Activated B cell treated with CpG ODN at 0.5 μM for 24 hours (primary cell): ENCODE measurements around the gene FRMD3. TPM values are rescaled to one million over a fixed set of nuclear protein-coding genes. Genes with fewer than 3 reads are reported as not detected.

Source experiments
- ATAC-seq: fragments of 200-7000 bp; cut with Tn5 transposase; one replicate; pipeline ENCODE4 v1.10.0; 2021; ENCODE audit warnings: low read depth, mild to moderate bottlenecking, moderate library complexity
- CTCF ChIA-PET: fragments of 350-600 bp; sonication (Branson Sonifier 250); formaldehyde crosslinking; loops from one replicate; lab custom pipeline; 2021; ENCODE audit warnings: antibody characterized with exemption; lab: Charles Lee
- POLR2A ChIA-PET: fragments of 350-600 bp; sonication (Branson Sonifier 250); formaldehyde crosslinking; loops from one replicate; lab custom pipeline; 2021; ENCODE audit warnings: antibody characterized with exemption; lab: Charles Lee
- DNase-seq: peaks from one replicate; pipeline ENCODE4 v3.0.0; 2022
- H3K27ac Mint-ChIP-seq: one replicate; pipeline ENCODE4 v1.8.0; 2020; ENCODE audit warnings: mixed read lengths
- H3K27me3 Mint-ChIP-seq: one replicate; pipeline ENCODE4 v1.8.0; 2021; ENCODE audit warnings: mixed read lengths
- H3K36me3 Mint-ChIP-seq: one replicate; pipeline ENCODE4 v1.8.0; 2021; ENCODE audit warnings: low read depth, mixed read lengths
- H3K4me1 Mint-ChIP-seq: one replicate; pipeline ENCODE4 v1.8.0; 2021; ENCODE audit warnings: mixed read lengths
- H3K4me3 Mint-ChIP-seq: one replicate; pipeline ENCODE4 v1.8.0; 2020; ENCODE audit warnings: mild to moderate bottlenecking, mixed read lengths
- H3K9me3 Mint-ChIP-seq: one replicate; pipeline ENCODE4 v1.8.0; 2020; ENCODE audit warnings: mixed read lengths
- CTCF ChIP-seq: fragments of 200-600 bp; IDR thresholded peaks from one replicate; pipeline ENCODE4 v1.8.0; 2022; ENCODE audit warnings: antibody characterized with exemption, mild to moderate bottlenecking
- intact Hi-C: fragments of 100-400 bp; cut with micrococcal nuclease; formaldehyde crosslinking; loops from one replicate; pipeline ENCODE4 v1.15.1; 2024
- total RNA-seq: library from RNA; stranded (reverse); gene quantifications from 2 replicates; pipeline ENCODE4 v1.2.3, GENCODE V29; 2022

Gene FRMD3
- total RNA-seq, 1 donor from 2014 or later = 0.91 TPM

- intact Hi-C loops = no loop called here
- POLR2A ChIA-PET = no interaction called here
- CTCF ChIA-PET = no interaction called here
- TF ChIP-seq CTCF = no peak
- H3K4me3 Mint-ChIP-seq = no peak overlapping the region
- H3K27ac Mint-ChIP-seq = no peak overlapping the region
- no peaks in the 10 kb centered on the region for H3K4me1 Mint-ChIP-seq
- no peaks in the 10 kb centered on the region for H3K27me3 Mint-ChIP-seq
- ATAC-seq (no peak), DNase-seq (no peak)
- no peaks in the 10 kb centered on the region for H3K36me3 Mint-ChIP-seq
- H3K9me3 Mint-ChIP-seq = no peaks in the 10 kb centered on the region
Observed at GRCh38 chr9:83259558-83259957, 278.6 kb downstream of the FRMD3 start.

DNA sequence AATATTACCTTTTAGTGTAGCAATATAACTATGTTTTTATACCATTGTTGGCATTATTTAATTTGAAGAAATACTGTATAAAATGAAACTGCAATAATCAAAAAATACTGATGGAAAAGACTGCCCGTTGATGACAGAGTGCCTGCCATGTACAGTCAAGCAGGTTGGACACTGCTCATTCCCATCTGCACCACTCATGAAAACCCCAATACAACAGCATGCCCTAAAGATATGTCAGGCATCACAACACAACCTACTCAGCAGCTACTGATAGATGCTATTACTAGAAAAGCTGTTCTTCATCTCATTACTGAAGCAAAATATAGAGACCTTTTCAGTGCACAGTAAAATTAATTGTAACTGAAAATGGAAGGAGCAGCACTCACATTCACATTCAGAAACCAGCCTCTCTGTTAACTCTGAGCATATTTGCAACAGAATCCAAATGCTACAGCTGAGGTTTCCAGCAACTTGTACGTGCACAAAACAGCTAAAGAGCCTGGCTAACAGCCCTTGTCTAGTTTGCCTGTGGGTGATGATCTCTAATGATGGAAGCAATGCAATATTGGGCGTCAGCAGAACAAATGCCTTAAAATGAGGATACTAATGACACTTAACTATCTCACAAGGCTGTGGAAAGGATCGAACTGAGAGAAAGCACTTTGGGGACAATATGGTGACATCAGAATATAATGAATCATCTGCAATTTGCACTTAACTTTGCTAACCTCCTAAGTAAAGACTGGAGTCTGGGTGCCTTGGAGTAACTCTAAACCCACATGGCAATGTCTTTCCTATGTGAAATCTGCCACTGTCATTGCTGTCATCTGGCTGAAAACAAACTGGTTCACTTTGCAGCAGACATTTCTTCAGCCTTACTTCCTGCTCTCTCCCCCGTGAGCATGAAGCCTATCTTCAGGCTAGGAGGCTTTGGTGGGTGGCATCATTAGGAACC lies 280.0 kb downstream of the FRMD3 start:
- no peak for TF ChIP-seq CTCF
- ChIA-PET CTCF (no interaction called here), POLR2A (no interaction called here)
- no peaks in the 10 kb centered on the region for H3K36me3 Mint-ChIP-seq
- H3K27me3 Mint-ChIP-seq = no peaks in the 10 kb centered on the region
- no peak for ATAC-seq
- no peak overlapping the region for H3K4me3 Mint-ChIP-seq
- H3K27ac Mint-ChIP-seq = no peak overlapping the region
- intact Hi-C loops = no loop called here
- H3K9me3 Mint-ChIP-seq = peaks cover under 1% of the 10 kb centered on the region
- no peak for DNase-seq
- no peaks in the 10 kb centered on the region for H3K4me1 Mint-ChIP-seq

DNA sequence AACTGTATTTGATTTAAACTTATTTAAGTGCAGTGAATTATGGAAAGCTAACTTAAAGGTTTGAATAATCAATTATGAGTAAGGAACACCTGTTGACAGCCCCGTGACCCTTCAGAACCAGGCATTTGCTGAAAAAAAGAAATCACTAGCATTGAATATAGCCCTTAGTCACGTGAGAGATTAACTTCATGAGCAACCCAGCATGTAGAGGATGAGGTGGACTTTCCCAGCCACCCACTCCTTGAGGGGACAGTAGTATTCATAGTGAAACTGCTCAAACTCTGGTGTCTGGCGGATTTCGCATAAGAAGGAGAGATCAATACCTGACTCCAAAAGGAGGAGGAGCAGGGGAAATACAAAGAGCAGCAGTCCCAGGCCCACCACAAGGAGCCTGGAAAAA lies 290.5 kb downstream of the FRMD3 start:
- ATAC-seq (no peak), DNase-seq (no peak)
- H3K4me3 Mint-ChIP-seq = no peak overlapping the region
- no peak overlapping the region for H3K27ac Mint-ChIP-seq
- intact Hi-C loops = no loop called here
- no peak for TF ChIP-seq CTCF
- no peaks in the 10 kb centered on the region for H3K36me3 Mint-ChIP-seq
- ChIA-PET POLR2A (no interaction called here), CTCF (no interaction called here)
- H3K4me1 Mint-ChIP-seq = no peaks in the 10 kb centered on the region
- no peaks in the 10 kb centered on the region for H3K27me3 Mint-ChIP-seq
- peaks cover 10% of the 10 kb centered on the region for H3K9me3 Mint-ChIP-seq

DNA sequence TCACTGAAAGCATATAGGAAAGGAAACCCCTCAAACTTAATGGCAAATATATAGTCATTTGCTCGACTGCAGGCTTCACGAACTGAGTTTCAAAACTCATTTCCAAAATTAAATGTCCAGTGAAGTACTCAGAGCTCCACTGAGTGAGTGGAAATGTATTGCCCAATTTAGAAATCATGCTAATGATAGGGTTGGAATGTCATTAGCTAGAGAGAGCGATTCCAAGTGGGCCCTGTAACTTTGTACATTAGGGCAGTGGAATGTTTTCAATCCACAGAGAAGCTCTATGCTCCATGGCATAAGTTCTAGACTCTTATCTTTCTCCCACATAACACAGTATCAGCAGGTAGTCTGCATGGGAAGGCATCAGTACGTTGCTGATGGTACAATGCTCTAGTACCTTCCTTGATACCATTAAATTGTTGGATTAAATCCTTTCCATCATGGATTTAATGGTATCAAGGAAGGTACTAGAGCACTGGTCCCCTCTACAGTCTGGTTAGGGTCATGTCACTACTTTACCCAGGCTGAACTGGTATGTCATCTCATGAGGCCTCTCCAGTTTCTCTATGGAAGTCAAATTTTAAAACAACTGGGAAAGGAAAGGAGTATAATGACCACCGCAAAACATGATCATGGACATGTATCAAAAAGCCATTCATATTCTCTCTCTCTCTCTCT lies 292.1 kb downstream of the FRMD3 start:
- ChIA-PET POLR2A (no interaction called here), CTCF (no interaction called here)
- ATAC-seq (no peak), DNase-seq (no peak)
- Mint-ChIP-seq H3K27me3 (no peaks in the 10 kb centered on the region), H3K4me3 (no peak overlapping the region), H3K4me1 (no peaks in the 10 kb centered on the region), H3K9me3 (no peaks in the 10 kb centered on the region), H3K36me3 (no peaks in the 10 kb centered on the region), H3K27ac (no peak overlapping the region)
- intact Hi-C loops = no loop called here
- TF ChIP-seq CTCF = no peak

- Mint-ChIP-seq H3K9me3 (no peaks in the 10 kb centered on the region), H3K4me3 (no peak overlapping the region), H3K27me3 (no peaks in the 10 kb centered on the region), H3K36me3 (no peaks in the 10 kb centered on the region), H3K27ac (no peak overlapping the region), H3K4me1 (no peaks in the 10 kb centered on the region)
- no peak for DNase-seq
- intact Hi-C loops = no loop called here
- no peak for TF ChIP-seq CTCF
- ATAC-seq = no peak
- ChIA-PET POLR2A (no interaction called here), CTCF (no interaction called here)
Observed at GRCh38 chr9:83242066-83242465, 296.1 kb downstream of the FRMD3 start.
